K562 (cell line): Measurements from ENCODE around the gene LHX3. TPM values are rescaled to one million over a fixed set of nuclear protein-coding genes. Genes with fewer than 3 reads are reported as not detected.

ENCODE experiments used
- ATF3 ChIP-seq, 2 experiments: fragments of 450-650 bp in 1 of 2; sonication (generic) in 1 of 2; formaldehyde crosslinking in 1 of 2; IDR thresholded peaks in 1 of 2; conservative IDR thresholded peaks in 1 of 2; 2 replicates each; pipeline versions ENCODE4 v1.6.1 to v1.8.1; 2016 to 2023; ENCODE audit warnings: mild to moderate bottlenecking in 2 of 2, moderate library complexity in 2 of 2, inconsistent platforms in 1 of 2, missing genetic modification reagents in 1 of 2
- CCNT2 ChIP-seq: IDR thresholded peaks from 2 replicates; pipeline ENCODE4 v1.6.1; 2011; ENCODE audit warnings: borderline replicate concordance, low read depth, mild to moderate bottlenecking, moderate library complexity, mixed read lengths, low read length; ENCODE audit not compliant: insufficient read length; ENCODE audit errors: extremely low read depth
- E2F6 ChIP-seq, 2 experiments: IDR thresholded peaks; 2 replicates each; pipeline ENCODE4 v1.6.1; 2011; ENCODE audit warnings: borderline replicate concordance in 1 of 2, control low read depth in 1 of 2, low read depth in 1 of 2, low read length in 1 of 2, mild to moderate bottlenecking in 1 of 2, mixed read lengths in 1 of 2, moderate library complexity in 1 of 2; ENCODE audit not compliant: insufficient read depth in 1 of 2, insufficient read length in 1 of 2, poor library complexity in 1 of 2, severe bottlenecking in 1 of 2; ENCODE audit errors: extremely low read depth in 1 of 2
- EP300 ChIP-seq: IDR thresholded peaks from 2 replicates; pipeline ENCODE4 v1.6.1; 2012; ENCODE audit warnings: low read length, improper control_type of control experiment
- HBP1 ChIP-seq: fragments of 450-650 bp; formaldehyde crosslinking; IDR thresholded peaks from 2 replicates; pipeline ENCODE4 v1.4.0; 2022; ENCODE audit warnings: missing genetic modification characterization
- NFRKB ChIP-seq: fragments of 450-650 bp; IDR thresholded peaks from 2 replicates; pipeline ENCODE4 v1.6.1; 2016; ENCODE audit warnings: low read depth
- POLR3G ChIP-seq: IDR thresholded peaks from 2 replicates; pipeline ENCODE4 v1.6.1; 2011; ENCODE audit not compliant: insufficient read length, insufficient replicate concordance; ENCODE audit errors: extremely low read depth
- SREBF1 ChIP-seq: fragments of 150-350 bp; IDR thresholded peaks from 2 replicates; pipeline ENCODE4 v1.6.1; 2014; ENCODE audit warnings: antibody characterized with exemption, low read depth, low read length, borderline replicate concordance
- THAP7 ChIP-seq: fragments of 250-450 bp; sonication (Bioruptor Pico); IDR thresholded peaks from 2 replicates; pipeline ENCODE4 v1.5.0; 2021
- U2AF2 ChIP-seq: fragments of 200-400 bp; formaldehyde crosslinking; optimal IDR thresholded peaks from 2 replicates; pipeline ENCODE3; 2017; ENCODE audit warnings: low read depth, mild to moderate bottlenecking, low read length
- ZBTB49 ChIP-seq: sonication (generic); formaldehyde crosslinking; IDR thresholded peaks from 2 replicates; pipeline ENCODE4 v1.8.0; 2022; ENCODE audit warnings: missing genetic modification reagents, mild to moderate bottlenecking, borderline replicate concordance
- ZHX1 ChIP-seq: fragments of 150-350 bp; conservative IDR thresholded peaks from 2 replicates; pipeline ENCODE4 v1.6.1; 2014; ENCODE audit warnings: low read length
- ZNF253 ChIP-seq: fragments of 250-450 bp; sonication (Bioruptor Pico); conservative IDR thresholded peaks from 2 replicates; pipeline ENCODE4 v1.6.1; 2021; ENCODE audit warnings: mild to moderate bottlenecking
- ZNF274 ChIP-seq: IDR thresholded peaks from 2 replicates; pipeline ENCODE4 v1.6.1; 2011; ENCODE audit warnings: low read depth, mild to moderate bottlenecking, low read length, moderate library complexity, borderline replicate concordance
- ZNF384 ChIP-seq: IDR thresholded peaks from 2 replicates; pipeline ENCODE4 v1.6.1; 2012; ENCODE audit warnings: low read depth, low read length, improper control_type of control experiment
- polyA plus RNA-seq, 8 experiments: library from polyadenylated mRNA; depleted of rRNA in 4 of 8; stranded (reverse) in 5 of 8; unstranded in 3 of 8; fragments of >200 nt; fragmentation: Nextera tagmentation in 2 of 8; fragmentation: Illumina TruSeq in 1 of 8; extraction: Ambion mirVana in 2 of 8; extraction: Trizol in 1 of 8; gene quantifications; 2 replicates each; pipeline versions ENCODE4 v1.2.1 to v1.2.3, GENCODE V29; 2011 to 2014; ENCODE audit warnings: inconsistent platforms in 1 of 8, missing spikeins in 1 of 8
- total RNA-seq, 7 experiments: library from RNA; depleted of rRNA in 6 of 7; stranded (reverse); fragments of >200 nt in 6 of 7; fragmentation: Illumina TruSeq in 2 of 7; extraction: Trizol in 2 of 7; gene quantifications; 2 replicates each; pipeline versions ENCODE4 v1.2.1 to v1.2.3, GENCODE V29; 2011 to 2021; ENCODE audit warnings: low replicate concordance in 1 of 7

Gene LHX3
- total and polyA plus RNA-seq, 9 of the 15 experiments (the other 6 are each of a cell fraction or from before 2014, with no cell fraction given) = 0.09 TPM; not detected in 8

GRCh38 chr9:136192289-136193126, 12.4 kb downstream of the LHX3 start (continued):
- no peak for TF ChIP-seq ZBTB49 (CRISPR knock-in tag)
- TF ChIP-seq E2F6 (IDR thresholded peaks at IDR 0.05; ENCODE audit: borderline replicate concordance in 1 of 2, extremely low read depth in 1 of 2, insufficient read depth in 1 of 2, insufficient read length in 1 of 2, low read depth in 1 of 2, low read length in 1 of 2, poor library complexity in 1 of 2, severe bottlenecking in 1 of 2) = no peak
- no peak for TF ChIP-seq ZNF384
- TF ChIP-seq EP300 = no peak; the same call in 1 of the 2 replicates
- no peak for TF ChIP-seq SREBF1
- no peak for TF ChIP-seq CCNT2
- TF ChIP-seq NFRKB = peak; percentile 20; the same call in 1 of the 2 replicates
- no peak for TF ChIP-seq U2AF2
- no peak for TF ChIP-seq ZNF253 (CRISPR knock-in tag)
- TF ChIP-seq POLR3G = no peak
- no peak for TF ChIP-seq HBP1 (CRISPR knock-in tag)
- no peak for TF ChIP-seq ZHX1
- TF ChIP-seq ZNF274 = no peak
- no peak for TF ChIP-seq THAP7
- TF ChIP-seq ATF3 (IDR thresholded peaks at IDR 0.05) = peak; percentile 71
- TF ChIP-seq ATF3 (CRISPR knock-in tag; conservative IDR thresholded peaks at IDR 0.05) = no peak
